Measurements from ENCODE around the gene CHAD.
A peak's percentile ranks its signal among the peaks of the same experiment; 100 is the strongest.
"Not testable (repeated sequence)": the region's sequence is repeated elsewhere in the genome, so short reads cannot be mapped to it uniquely, and the experiment has no call there.

The CHAD gene

DNA sequence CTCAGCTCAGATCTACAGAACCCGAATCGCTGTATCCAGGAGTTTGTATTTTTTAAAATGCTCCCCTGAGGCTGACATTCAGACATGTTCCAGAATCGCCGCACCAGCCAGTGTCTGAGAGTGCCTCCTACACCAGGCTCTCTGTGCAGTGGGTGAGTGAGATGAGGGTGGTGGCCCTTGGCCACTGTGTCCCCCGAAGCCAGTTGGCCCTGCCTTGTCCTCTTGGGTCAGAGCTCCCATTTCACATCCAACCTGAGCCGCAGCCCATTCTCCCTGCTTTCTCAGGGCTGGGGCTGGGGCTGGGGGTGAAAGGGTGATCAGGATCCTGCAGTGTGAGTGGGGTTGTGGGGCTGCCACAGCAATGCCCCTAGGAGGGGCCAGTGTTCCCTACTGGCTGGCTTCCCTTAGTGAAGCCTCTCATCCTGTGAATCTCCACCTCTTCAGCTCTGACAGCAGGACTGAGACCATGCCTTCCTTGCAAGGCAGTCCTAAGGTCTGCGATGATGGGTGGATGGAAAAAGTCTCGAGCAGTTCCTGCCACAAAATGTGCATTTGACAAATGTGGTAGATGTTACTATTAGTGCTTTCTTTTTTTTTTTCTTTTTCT, 26.6 kb upstream of the CHAD start:
- no peak for DNase-seq (ENCODE audit: low read depth in 1 of 2, low spot score in 1 of 2)

DNA sequence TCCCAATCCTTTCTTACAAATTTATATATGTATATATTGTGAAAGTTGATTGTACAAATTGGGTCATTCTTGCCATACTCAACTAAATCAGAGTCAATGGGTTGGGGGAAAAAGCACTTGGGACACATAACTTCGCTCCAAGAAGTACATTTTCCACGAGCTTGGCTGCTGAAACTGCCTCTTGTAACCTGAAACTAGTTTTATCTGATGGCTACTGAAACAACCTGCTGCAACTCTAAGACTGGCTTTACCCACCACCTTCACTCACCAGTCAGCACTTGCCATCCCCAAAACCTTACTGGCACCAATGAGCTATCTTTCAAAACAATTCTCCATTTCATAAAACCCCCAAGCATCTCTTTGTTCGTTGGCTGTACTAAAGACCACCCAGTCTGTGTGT, 25.1 kb upstream of the CHAD start:
- DNase-seq (ENCODE audit: low read depth in 1 of 2, low spot score in 1 of 2) = no peak

GRCh38 chr17:50492214-50492613, 23.5 kb upstream of the CHAD start:
- no peak for DNase-seq (ENCODE audit: low read depth in 1 of 2, low spot score in 1 of 2)

- no peak for DNase-seq (ENCODE audit: low read depth in 1 of 2, low spot score in 1 of 2)
Measured at GRCh38 chr17:50491505-50491904, 22.8 kb upstream of the CHAD start.

DNA sequence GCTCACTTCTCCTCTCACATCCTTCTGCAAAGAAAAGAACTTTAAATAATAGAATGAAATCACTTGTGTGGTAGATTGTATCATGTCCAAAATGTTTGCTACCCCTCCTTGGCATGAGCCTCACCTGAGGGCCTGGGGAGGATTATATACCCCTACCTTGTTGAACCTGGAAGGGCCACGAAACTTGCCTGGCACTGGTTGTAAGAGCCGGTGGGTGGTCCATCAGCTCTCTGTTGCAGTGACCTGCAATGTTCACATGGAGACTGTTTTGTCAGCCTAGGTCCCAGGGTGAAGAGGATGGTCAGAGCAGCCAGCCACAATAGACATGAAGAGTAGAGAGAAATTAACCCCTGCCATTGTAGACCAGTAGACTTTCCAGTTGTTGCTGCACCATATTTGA, 20.2 kb upstream of the CHAD start:
- no peak for DNase-seq (ENCODE audit: low read depth in 1 of 2, low spot score in 1 of 2)

GRCh38 chr17:50487213-50488096, 18.8 kb upstream of the CHAD start:
- no peak for DNase-seq (ENCODE audit: low read depth in 1 of 2, low spot score in 1 of 2)

DNA sequence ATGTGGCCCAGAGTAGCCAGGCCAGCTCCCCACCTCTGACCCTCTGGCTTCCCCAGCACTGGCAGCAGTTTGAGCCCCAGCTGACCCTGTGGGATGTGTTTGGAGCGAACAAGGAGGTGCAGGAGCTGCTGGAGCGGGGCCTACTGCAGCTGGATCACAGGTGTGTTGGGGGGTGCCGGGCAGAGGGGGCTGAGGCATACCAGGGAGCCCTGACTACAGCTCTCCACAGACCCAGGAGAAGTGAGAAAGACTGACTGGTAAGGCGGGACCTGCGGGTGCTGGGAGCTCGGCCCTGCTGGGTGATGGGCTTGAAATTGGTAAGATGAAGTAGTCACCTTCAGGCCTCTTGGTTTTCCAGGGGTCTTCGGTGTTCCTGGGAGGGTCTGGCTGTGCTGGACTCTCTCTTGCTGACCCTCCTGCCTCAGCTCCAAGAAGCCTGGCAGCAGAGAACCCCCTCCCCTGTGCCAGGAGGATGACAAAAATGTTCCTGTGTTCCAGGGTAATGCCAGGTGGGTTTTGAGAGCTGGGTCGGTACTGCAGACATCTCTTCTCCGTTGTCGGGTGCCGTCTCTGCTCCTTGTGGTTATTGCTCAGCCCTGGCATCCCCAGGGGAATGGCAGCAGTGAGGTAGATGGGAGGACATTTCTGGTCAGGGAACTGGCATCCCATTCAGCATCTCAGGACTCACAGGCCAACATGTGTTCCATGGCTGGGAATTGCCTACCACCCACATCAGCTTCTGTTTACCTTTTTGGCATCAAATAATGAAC, 15.9 kb upstream of the CHAD start:
- DNase-seq (ENCODE audit: low read depth in 1 of 2, low spot score in 1 of 2) = no peak

DNA sequence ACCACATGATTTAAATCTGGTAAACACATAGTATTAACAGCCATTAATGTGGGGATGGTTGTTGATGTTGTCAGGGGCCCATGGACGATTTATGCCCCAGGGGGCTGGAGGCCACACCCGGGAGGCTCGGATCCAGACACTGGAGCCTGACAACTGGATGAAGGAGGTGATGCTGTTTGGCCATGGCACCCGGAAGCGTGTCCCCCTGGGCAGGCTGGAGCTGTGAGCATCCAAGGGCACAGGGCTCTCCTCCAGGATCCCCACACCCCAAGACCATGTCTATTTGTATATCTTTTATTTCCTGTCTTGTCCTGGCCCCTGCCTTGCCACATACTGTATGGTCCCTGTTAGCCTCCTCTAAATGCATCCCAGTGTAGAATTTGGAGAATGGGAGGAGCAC, 14.6 kb upstream of the CHAD start:
- no peak for DNase-seq (ENCODE audit: low read depth in 1 of 2, low spot score in 1 of 2)

- peak; percentile 58 for DNase-seq (ENCODE audit: low read depth in 1 of 2, low spot score in 1 of 2)
Measured at GRCh38 chr17:50482516-50482915, 13.8 kb upstream of the CHAD start.

DNA sequence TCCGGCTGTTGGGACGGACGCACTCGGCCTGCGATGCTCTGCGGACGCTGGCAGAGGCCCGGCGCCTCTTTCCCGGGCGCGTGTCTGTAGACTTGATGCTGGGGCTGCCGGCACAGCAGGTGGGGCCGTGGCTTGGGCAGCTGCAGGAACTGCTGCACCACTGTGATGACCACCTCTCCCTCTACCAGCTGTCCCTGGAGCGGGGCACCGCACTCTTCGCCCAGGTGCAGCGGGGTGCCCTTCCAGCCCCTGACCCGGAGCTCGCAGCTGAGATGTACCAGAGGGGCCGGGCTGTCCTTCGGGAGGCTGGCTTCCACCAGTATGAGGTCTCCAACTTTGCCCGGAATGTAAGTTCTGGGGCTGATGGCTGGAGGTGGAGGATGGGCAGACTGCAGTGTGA, 13.4 kb upstream of the CHAD start:
- DNase-seq (ENCODE audit: low read depth in 1 of 2, low spot score in 1 of 2) = no peak

DNA sequence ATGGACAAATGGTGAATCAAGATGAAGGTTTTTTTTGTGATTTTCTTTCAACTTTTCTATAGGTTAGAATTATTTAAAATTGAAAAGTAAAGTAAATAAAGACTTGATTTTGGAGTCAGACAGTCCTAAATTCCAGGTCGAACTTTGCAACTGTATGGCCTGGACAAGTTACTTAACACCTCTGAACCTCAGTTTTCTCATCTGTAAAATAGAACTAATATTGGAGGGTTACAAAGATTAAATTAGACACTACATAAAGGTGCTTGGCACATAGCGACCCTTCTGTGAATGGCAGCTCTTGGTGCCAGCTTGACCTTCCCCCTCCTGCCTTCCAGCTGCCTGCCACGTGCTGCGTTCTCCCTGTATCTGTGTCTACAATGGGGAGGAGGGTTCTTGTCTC, 13.0 kb upstream of the CHAD start:
- no peak for DNase-seq (ENCODE audit: low read depth in 1 of 2, low spot score in 1 of 2)

DNA sequence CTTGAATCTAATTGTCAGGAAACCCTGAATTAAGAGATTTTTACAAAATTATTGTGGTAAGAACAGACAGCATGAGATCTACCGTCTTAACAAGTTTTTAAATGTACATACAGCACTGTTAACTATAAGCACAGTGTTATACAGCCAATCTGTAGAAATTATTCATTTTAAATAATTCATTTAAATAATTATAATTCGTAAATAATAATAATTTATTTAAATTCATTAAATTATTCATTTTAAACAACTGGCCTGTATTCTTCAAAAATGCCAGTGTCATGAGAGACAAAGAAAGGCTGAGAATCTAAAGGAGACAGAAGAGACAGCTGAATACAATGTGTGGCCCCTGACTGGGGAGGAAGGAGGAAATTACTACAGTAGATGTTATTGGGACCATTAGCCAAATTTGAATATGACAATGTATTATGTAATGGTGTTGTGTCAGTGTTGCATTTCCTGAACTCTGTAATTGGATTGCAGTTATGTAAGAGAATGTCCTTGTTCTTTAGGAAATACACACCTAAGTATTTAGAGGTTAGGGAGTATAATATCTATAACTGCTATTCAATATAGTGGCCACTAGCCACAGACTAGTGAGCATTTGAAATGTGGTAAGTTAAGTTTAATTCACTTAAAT, 12.3 kb upstream of the CHAD start:
- DNase-seq (ENCODE audit: low read depth in 1 of 2, low spot score in 1 of 2) = no peak

- no peak for DNase-seq (ENCODE audit: low read depth in 1 of 2, low spot score in 1 of 2)
Measured at GRCh38 chr17:50480142-50480764, 11.6 kb upstream of the CHAD start.

- peak; percentile 40 to 64 for DNase-seq (ENCODE audit: low read depth in 1 of 2, low spot score in 1 of 2)
Measured at GRCh38 chr17:50479522-50480141, 11.0 kb upstream of the CHAD start.

DNA sequence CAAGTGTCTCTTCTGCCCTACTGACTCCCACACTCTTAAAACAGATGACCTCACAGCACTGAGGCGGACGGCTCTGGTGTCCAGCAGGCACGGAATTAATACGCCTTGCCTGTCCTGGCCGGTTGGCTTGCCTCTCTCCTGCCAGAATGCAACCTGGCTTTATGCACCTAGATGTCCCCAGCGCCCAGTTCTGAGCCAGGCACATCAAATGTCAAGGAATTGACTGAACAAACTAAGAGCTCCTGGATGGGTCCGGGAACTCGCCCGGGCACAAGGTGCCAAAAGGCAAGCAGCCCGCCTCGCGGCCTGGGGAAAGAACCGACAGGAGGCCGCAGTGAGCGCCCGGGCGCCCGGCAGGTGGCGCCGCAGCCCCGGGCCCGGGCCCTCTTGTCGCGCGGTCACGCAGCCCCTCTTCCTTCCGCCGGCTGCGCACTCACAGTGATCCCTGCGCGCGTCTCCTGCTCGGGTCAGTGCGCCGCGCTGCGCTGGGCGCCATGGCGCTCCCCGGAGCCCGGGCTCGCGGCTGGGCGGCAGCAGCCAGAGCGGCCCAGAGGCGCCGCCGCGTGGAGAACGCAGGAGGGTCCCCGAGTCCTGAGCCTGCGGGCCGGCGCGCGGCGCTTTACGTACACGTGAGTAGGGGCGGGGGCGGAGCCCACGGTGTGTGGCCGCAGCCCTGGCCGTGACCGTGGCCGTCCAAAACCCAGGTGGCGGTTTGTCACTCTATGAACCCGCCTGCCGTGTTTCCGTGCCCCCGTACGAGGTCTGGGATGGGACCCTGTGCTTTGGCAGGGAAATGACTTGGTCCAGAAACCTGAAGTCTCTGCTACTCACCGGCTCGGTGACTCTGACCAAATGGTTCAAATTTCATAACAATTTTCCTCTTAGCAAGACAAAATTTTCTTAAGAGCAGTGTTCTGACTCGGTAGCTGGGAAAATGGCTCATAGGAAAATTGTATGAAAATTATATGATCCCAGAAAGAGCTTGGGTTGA, 10.0 kb upstream of the CHAD start, which contains the start of gene RSAD1:
RSAD1 (plus strand) TSS at position 470 of the 991 bp plus-strand sequence; CDS start at position 495, 25 bp downstream.
- DNase-seq (ENCODE audit: low read depth in 1 of 2, low spot score in 1 of 2) = peak; percentile 75 to 80

DNA sequence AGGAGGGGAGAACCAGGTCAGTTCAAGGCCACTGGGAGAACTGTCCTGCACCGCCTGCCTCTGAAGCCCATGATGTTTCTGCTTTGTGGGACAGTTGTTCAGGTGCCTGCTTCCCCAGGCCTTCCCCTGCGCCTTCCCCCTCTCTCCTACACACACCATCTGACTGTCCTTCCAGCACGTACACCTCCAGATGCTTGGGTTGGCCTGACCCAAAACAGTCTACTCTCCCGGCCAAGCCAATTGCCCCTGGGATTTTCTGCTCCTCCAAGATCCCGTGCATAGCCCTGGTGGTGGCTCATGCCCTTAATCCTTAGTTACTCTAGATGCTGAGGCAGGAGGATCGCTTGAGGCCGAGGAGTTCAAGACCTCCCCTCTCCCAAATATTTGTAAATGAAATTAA, 9.3 kb upstream of the CHAD start:
- DNase-seq (ENCODE audit: low read depth in 1 of 2, low spot score in 1 of 2) = no peak

- DNase-seq (ENCODE audit: low read depth in 1 of 2, low spot score in 1 of 2) = no peak
Measured at GRCh38 chr17:50476545-50477315, 8.1 kb upstream of the CHAD start.

GRCh38 chr17:50475775-50476544, 7.3 kb upstream of the CHAD start:
- not testable (repeated sequence) for DNase-seq (ENCODE audit: low read depth in 1 of 2, low spot score in 1 of 2)
